HEK293 (cell line): Measurements from ENCODE around the gene NOG.

ENCODE experiments used
- CTCF ChIA-PET: fragments of 350-600 bp; formaldehyde crosslinking; extraction: SDS; loops from one replicate; lab custom pipeline; 2021; ENCODE audit warnings: antibody characterized with exemption; lab: Yijun Ruan, JAX
- POLR2A ChIA-PET: fragments of 300-600 bp; formaldehyde crosslinking; extraction: SDS; loops from one replicate; lab custom pipeline; 2020; ENCODE audit warnings: antibody characterized with exemption, inconsistent platforms; lab: Yijun Ruan, JAX
- H3K27ac ChIP-seq: fragments of 200-500 bp; sonication (Bioruptor generic); 2 replicates; pipeline ENCODE4 v1.5.1; 2014; ENCODE audit warnings: low read depth, low read length, control low read depth, inconsistent platforms; ENCODE audit errors: extremely low read depth
- H3K36me3 ChIP-seq, 2 experiments: fragments of 200-500 bp in 1 of 2; sonication (Bioruptor generic) in 1 of 2; 1 replicate in 1 of 2; 2 replicates in 1 of 2; pipeline ENCODE4 v1.5.1; 2014 to 2017; ENCODE audit warnings: inconsistent platforms in 2 of 2, low read length in 2 of 2; ENCODE audit not compliant: control insufficient read depth in 2 of 2, insufficient read depth in 1 of 2
- H3K4me1 ChIP-seq: fragments of 200-500 bp; sonication (Bioruptor generic); 2 replicates; pipeline ENCODE4 v1.5.1; 2014; ENCODE audit warnings: mild to moderate bottlenecking, low read length, inconsistent platforms; ENCODE audit not compliant: control insufficient read depth, insufficient read depth
- H3K4me3 ChIP-seq: 2 replicates; pipeline ENCODE4 v1.5.1; 2011; ENCODE audit warnings: low read depth, mild to moderate bottlenecking, control low read depth, low read length, moderate library complexity
- H3K9me3 ChIP-seq: fragments of 200-500 bp; sonication (Bioruptor generic); 2 replicates; pipeline ENCODE4 v1.5.1; 2014; ENCODE audit warnings: low read depth, low read length, inconsistent platforms; ENCODE audit not compliant: control insufficient read depth, insufficient read depth
- AEBP2 ChIP-seq: fragments of 450-650 bp; formaldehyde crosslinking; IDR thresholded peaks from 2 replicates; pipeline ENCODE4 v1.5.1; 2016; ENCODE audit warnings: missing biosample characterization, missing genetic modification characterization, borderline replicate concordance
- EGR2 ChIP-seq: fragments of 450-650 bp; formaldehyde crosslinking; IDR thresholded peaks from 2 replicates; pipeline ENCODE4 v1.5.1; 2016; ENCODE audit warnings: low read depth, missing biosample characterization, missing genetic modification characterization
- GLIS2 ChIP-seq: fragments of 450-650 bp; formaldehyde crosslinking; IDR thresholded peaks from 2 replicates; pipeline ENCODE4 v1.5.1; 2016; ENCODE audit warnings: missing biosample characterization, missing genetic modification characterization
- HOXD13 ChIP-seq: sonication (generic); formaldehyde crosslinking; IDR thresholded peaks from 2 replicates; pipeline ENCODE4 v1.8.0; 2022; ENCODE audit warnings: missing genetic modification reagents, borderline replicate concordance
- RBAK ChIP-seq: fragments of 450-650 bp; formaldehyde crosslinking; IDR thresholded peaks from 2 replicates; pipeline ENCODE4 v1.5.1; 2016; ENCODE audit warnings: missing biosample characterization, missing genetic modification characterization
- SETDB1 ChIP-seq: IDR thresholded peaks from one replicate; pipeline ENCODE4 v1.6.1; 2017; ENCODE audit warnings: mild to moderate bottlenecking, low read length, moderate library complexity, mixed read lengths; ENCODE audit not compliant: insufficient read length
- TCF7L2 ChIP-seq: IDR thresholded peaks from 2 replicates; pipeline ENCODE4 v1.6.1; 2011; ENCODE audit warnings: low read depth, mild to moderate bottlenecking, inconsistent platforms, low read length, moderate library complexity, borderline replicate concordance
- ZBTB26 ChIP-seq: fragments of 450-650 bp; formaldehyde crosslinking; optimal IDR thresholded peaks from 2 replicates; pipeline ENCODE3; 2016; ENCODE audit warnings: missing biosample characterization, mild to moderate bottlenecking, missing genetic modification characterization
- ZBTB48 ChIP-seq: fragments of 450-650 bp; formaldehyde crosslinking; IDR thresholded peaks from 2 replicates; pipeline ENCODE4 v1.5.1; 2016; ENCODE audit warnings: missing biosample characterization, missing genetic modification characterization
- ZFHX2 ChIP-seq: fragments of 450-650 bp; formaldehyde crosslinking; conservative IDR thresholded peaks from 2 replicates; pipeline ENCODE4 v1.5.1; 2016; ENCODE audit warnings: missing biosample characterization, missing genetic modification characterization
- ZFP3 ChIP-seq: fragments of 450-650 bp; formaldehyde crosslinking; IDR thresholded peaks from 2 replicates; pipeline ENCODE4 v1.5.1; 2016; ENCODE audit warnings: low read depth, missing biosample characterization, missing genetic modification characterization
- ZNF138 ChIP-seq: fragments of 450-650 bp; formaldehyde crosslinking; IDR thresholded peaks from 2 replicates; pipeline ENCODE4 v1.5.1; 2016; ENCODE audit warnings: missing biosample characterization, missing genetic modification characterization, borderline replicate concordance
- ZNF155 ChIP-seq: fragments of 450-650 bp; formaldehyde crosslinking; IDR thresholded peaks from 2 replicates; pipeline ENCODE4 v1.5.1; 2016; ENCODE audit warnings: missing biosample characterization, missing genetic modification characterization
- ZNF2 ChIP-seq: fragments of 450-650 bp; formaldehyde crosslinking; IDR thresholded peaks from 2 replicates; pipeline ENCODE4 v1.5.1; 2016; ENCODE audit warnings: missing biosample characterization, missing genetic modification characterization
- ZNF223 ChIP-seq: fragments of 450-650 bp; formaldehyde crosslinking; IDR thresholded peaks from 2 replicates; pipeline ENCODE4 v1.5.1; 2016; ENCODE audit warnings: missing biosample characterization, missing genetic modification characterization
- ZNF302 ChIP-seq: fragments of 450-650 bp; formaldehyde crosslinking; IDR thresholded peaks from 2 replicates; pipeline ENCODE4 v1.5.1; 2016; ENCODE audit warnings: missing biosample characterization, missing genetic modification characterization, low read depth
- ZNF449 ChIP-seq: fragments of 450-650 bp; formaldehyde crosslinking; IDR thresholded peaks from 2 replicates; pipeline ENCODE4 v1.5.1; 2017; ENCODE audit warnings: missing biosample characterization, mild to moderate bottlenecking, missing genetic modification characterization, moderate library complexity
- ZNF571 ChIP-seq: fragments of 450-650 bp; formaldehyde crosslinking; IDR thresholded peaks from 2 replicates; pipeline ENCODE4 v1.5.0; 2017; ENCODE audit warnings: missing biosample characterization, missing genetic modification characterization
- ZNF610 ChIP-seq: fragments of 450-650 bp; formaldehyde crosslinking; IDR thresholded peaks from 2 replicates; pipeline ENCODE4 v1.5.1; 2016; ENCODE audit warnings: missing biosample characterization, missing genetic modification characterization, borderline replicate concordance
- ZNF639 ChIP-seq: fragments of 450-650 bp; formaldehyde crosslinking; IDR thresholded peaks from 2 replicates; pipeline ENCODE4 v1.5.1; 2016; ENCODE audit warnings: missing biosample characterization, missing genetic modification characterization
- ZNF658 ChIP-seq: fragments of 450-650 bp; formaldehyde crosslinking; IDR thresholded peaks from 2 replicates; pipeline ENCODE4; 2016; ENCODE audit warnings: missing biosample characterization, missing genetic modification characterization
- ZNF704 ChIP-seq: fragments of 450-650 bp; formaldehyde crosslinking; IDR thresholded peaks from 2 replicates; pipeline ENCODE4 v1.5.1; 2016; ENCODE audit warnings: missing biosample characterization, missing genetic modification characterization
- ZSCAN23 ChIP-seq: fragments of 450-650 bp; formaldehyde crosslinking; IDR thresholded peaks from 2 replicates; pipeline ENCODE4 v1.5.1; 2016; ENCODE audit warnings: missing biosample characterization, missing genetic modification characterization

Gene NOG

GRCh38 chr17:56583772-56584171 lies 9.7 kb upstream of the NOG start:
- TF ChIP-seq ZNF2 (no peak), GLIS2 (tag by site-specific recombination) (no peak), ZNF571 (tag by site-specific recombination) (no peak), SETDB1 (no peak), ZNF658 (tag by site-specific recombination) (no peak), ZNF639 (tag by site-specific recombination) (no peak), ZBTB48 (tag by site-specific recombination) (no peak), AEBP2 (tag by site-specific recombination) (no peak), ZNF302 (tag by site-specific recombination) (no peak), TCF7L2 (no peak), RBAK (tag by site-specific recombination) (no peak), ZFHX2 (tag by site-specific recombination) (no peak), ZNF223 (no peak), ZNF610 (tag by site-specific recombination) (no peak)
- Histone ChIP-seq H3K4me1 (no peaks in the 10 kb centered on the region), H3K4me3 (no peak overlapping the region), H3K36me3 (no peaks in the 10 kb centered on the region), H3K9me3 (no peaks in the 10 kb centered on the region), H3K27ac (no peak overlapping the region)
- ChIA-PET POLR2A (interaction anchor here (1.7 kb wide), 1 partner anchor 14 kb away, joined by 4 read pairs; no protein-coding TSS in a partner anchor), CTCF (interaction anchor here (0.5 to 2.4 kb wide), 6 partner anchors 9 to 198 kb away, joined by 3 to 12 read pairs (median 4); partner anchors contain the start of gene NOG)

- Histone ChIP-seq H3K9me3 (no peaks in the 10 kb centered on the region), H3K27ac (no peak overlapping the region), H3K4me3 (no peak overlapping the region), H3K36me3 (no peaks in the 10 kb centered on the region), H3K4me1 (no peaks in the 10 kb centered on the region)
- TF ChIP-seq ZNF155 (tag by site-specific recombination) (no peak), ZBTB26 (tag by site-specific recombination) (no peak), ZFP3 (tag by site-specific recombination) (no peak), ZNF704 (tag by site-specific recombination) (no peak), ZSCAN23 (tag by site-specific recombination) (no peak), ZFHX2 (tag by site-specific recombination) (peak; percentile 74), HOXD13 (CRISPR knock-in tag) (no peak), ZNF138 (tag by site-specific recombination) (no peak), ZNF449 (tag by site-specific recombination) (no peak), EGR2 (peak; percentile 98)
- CTCF ChIA-PET = no interaction called here
- POLR2A ChIA-PET = no interaction called here
Observed at GRCh38 chr17:56587298-56587697, 6.2 kb upstream of the NOG start.
